ENCODE results near the gene ZNF197. TPM values are rescaled to one million over a fixed set of nuclear protein-coding genes. Genes with fewer than 3 reads are reported as not detected.

Gene ZNF197
- total RNA-seq, 1 experiment from 2014 or later = 10.4 TPM

- ChIA-PET POLR2A (ENCODE audit: unreplicated experiment) (interaction anchor here (0.7 kb wide), 1 partner anchor 227 kb away, joined by 3 read pairs; no protein-coding TSS in a partner anchor), CTCF (no interaction called here)
- no peak overlapping the region for H2AFZ ChIP-seq (ENCODE audit: low read length)
- H3K36me3 ChIP-seq (ENCODE audit: low read depth, low read length) = peaks cover 74% of the 10 kb centered on the region
- DNase-seq = no peak
- no peaks in the 10 kb centered on the region for H3K4me1 ChIP-seq (ENCODE audit: insufficient read depth, low read length)
- ATAC-seq = no peak
- no peak overlapping the region for H3K9ac ChIP-seq (ENCODE audit: low read length)
- intact Hi-C loops (cut with micrococcal nuclease) = no loop called here
- no peaks in the 10 kb centered on the region for H4K20me1 ChIP-seq (ENCODE audit: low read length)
- no peaks in the 10 kb centered on the region for H3K9me2 ChIP-seq (replicated peaks; ENCODE audit: low read length)
- peaks cover 34% of the 10 kb centered on the region for H3K9me3 ChIP-seq (ENCODE audit: low read length)
- H3K4me2 ChIP-seq (ENCODE audit: low read length) = no peak overlapping the region
- H3K27me3 ChIP-seq (ENCODE audit: low read length) = no peaks in the 10 kb centered on the region
- peaks cover 6% of the 10 kb centered on the region; the same call in 1 of the 2 replicates for H3K79me2 ChIP-seq (ENCODE audit: low read length)
- BruUV-seq (replicated peaks) = no TSS peak
- H3K27ac ChIP-seq (ENCODE audit: low read length) = no peak overlapping the region
- TF ChIP-seq EZH2phosphoT487 (IDR thresholded peaks at IDR 0.05; ENCODE audit: borderline replicate concordance, low read length) (no peak), CTCF (conservative IDR thresholded peaks at IDR 0.05; ENCODE audit: low read depth, low read length) (no peak), EZH2 (IDR thresholded peaks at IDR 0.05; ENCODE audit: low read length, unreplicated experiment) (no peak)
- H3K4me3 ChIP-seq (ENCODE audit: low read length) = no peak overlapping the region
- no peaks in the 10 kb centered on the region for H3F3A ChIP-seq (ENCODE audit: low read length, unreplicated experiment)
These were observed 34.6 kb downstream of the ZNF197 start for GRCh38 chr3:44659434-44659833.

GRCh38 chr3:44661189-44661588 lies 36.4 kb downstream of the ZNF197 start:
- no peak overlapping the region for H3K4me2 ChIP-seq (ENCODE audit: low read length)
- ChIA-PET CTCF (no interaction called here), POLR2A (ENCODE audit: unreplicated experiment) (no interaction called here)
- H4K20me1 ChIP-seq (ENCODE audit: low read length) = no peaks in the 10 kb centered on the region
- no peaks in the 10 kb centered on the region for H3F3A ChIP-seq (ENCODE audit: low read length, unreplicated experiment)
- H3K9me3 ChIP-seq (ENCODE audit: low read length) = peaks cover 25% of the 10 kb centered on the region
- H3K9me2 ChIP-seq (replicated peaks; ENCODE audit: low read length) = no peaks in the 10 kb centered on the region
- no peak overlapping the region for H2AFZ ChIP-seq (ENCODE audit: low read length)
- H3K79me2 ChIP-seq (ENCODE audit: low read length) = no peaks in the 10 kb centered on the region
- H3K27ac ChIP-seq (ENCODE audit: low read length) = no peak overlapping the region
- no peaks in the 10 kb centered on the region for H3K4me1 ChIP-seq (ENCODE audit: insufficient read depth, low read length)
- DNase-seq (peak; percentile 15), ATAC-seq (no peak)
- no peaks in the 10 kb centered on the region for H3K27me3 ChIP-seq (ENCODE audit: low read length)
- BruUV-seq (replicated peaks) = no TSS peak
- H3K36me3 ChIP-seq (ENCODE audit: low read depth, low read length) = peaks cover 60% of the 10 kb centered on the region
- intact Hi-C loops (cut with micrococcal nuclease) = no loop called here
- H3K4me3 ChIP-seq (ENCODE audit: low read length) = no peak overlapping the region
- no peak overlapping the region for H3K9ac ChIP-seq (ENCODE audit: low read length)
- TF ChIP-seq EZH2phosphoT487 (IDR thresholded peaks at IDR 0.05; ENCODE audit: borderline replicate concordance, low read length) (no peak), CTCF (conservative IDR thresholded peaks at IDR 0.05; ENCODE audit: low read depth, low read length) (peak; percentile 37; the same call in 1 of the 2 replicates), EZH2 (IDR thresholded peaks at IDR 0.05; ENCODE audit: low read length, unreplicated experiment) (no peak)

GRCh38 chr3:44665173-44665572 lies 40.3 kb downstream of the ZNF197 start:
- peaks cover 9% of the 10 kb centered on the region; the same call in 1 of the 2 replicates for H3K4me1 ChIP-seq (ENCODE audit: insufficient read depth, low read length)
- no peak for DNase-seq
- intact Hi-C loops (cut with micrococcal nuclease) = no loop called here
- no TSS peak for BruUV-seq (replicated peaks)
- no peaks in the 10 kb centered on the region for H3K79me2 ChIP-seq (ENCODE audit: low read length)
- TF ChIP-seq CTCF (conservative IDR thresholded peaks at IDR 0.05; ENCODE audit: low read depth, low read length) (no peak), EZH2phosphoT487 (IDR thresholded peaks at IDR 0.05; ENCODE audit: borderline replicate concordance, low read length) (no peak), EZH2 (IDR thresholded peaks at IDR 0.05; ENCODE audit: low read length, unreplicated experiment) (no peak)
- H3K9ac ChIP-seq (ENCODE audit: low read length) = no peak overlapping the region
- no peaks in the 10 kb centered on the region for H3F3A ChIP-seq (ENCODE audit: low read length, unreplicated experiment)
- H3K27ac ChIP-seq (ENCODE audit: low read length) = no peak overlapping the region
- no peak overlapping the region for H2AFZ ChIP-seq (ENCODE audit: low read length)
- no peaks in the 10 kb centered on the region for H4K20me1 ChIP-seq (ENCODE audit: low read length)
- H3K36me3 ChIP-seq (ENCODE audit: low read depth, low read length) = peaks cover 20% of the 10 kb centered on the region
- no peaks in the 10 kb centered on the region for H3K9me3 ChIP-seq (ENCODE audit: low read length)
- ChIA-PET CTCF (no interaction called here), POLR2A (ENCODE audit: unreplicated experiment) (no interaction called here)
- H3K4me3 ChIP-seq (ENCODE audit: low read length) = no peak overlapping the region
- no peaks in the 10 kb centered on the region for H3K27me3 ChIP-seq (ENCODE audit: low read length)
- H3K4me2 ChIP-seq (ENCODE audit: low read length) = no peak overlapping the region
- H3K9me2 ChIP-seq (replicated peaks; ENCODE audit: low read length) = no peaks in the 10 kb centered on the region
- no peak for ATAC-seq

Data from PC-3 (cell line).